Measurements from ENCODE around the gene OR52A5.

OR52A5 gene

GRCh38 chr11:5115339-5115738 is 22.8 kb downstream of the OR52A5 start:
- DNase-seq, result no peak

GRCh38 chr11:5107285-5107684 is 30.9 kb downstream of the OR52A5 start:
- no peak for DNase-seq

- DNase-seq, result no peak
Observed at GRCh38 chr11:5103066-5103465, 35.1 kb downstream of the OR52A5 start.

- DNase-seq, result no peak
Observed at GRCh38 chr11:5102246-5102645, 35.9 kb downstream of the OR52A5 start.

- DNase-seq, result no peak
Observed at GRCh38 chr11:5096011-5096410, 42.1 kb downstream of the OR52A5 start.

GRCh38 chr11:5092821-5093585 is 45.2 kb downstream of the OR52A5 start:
- DNase-seq, result no peak

GRCh38 chr11:5090668-5091067 is 47.5 kb downstream of the OR52A5 start:
- DNase-seq, result no peak

- no peak for DNase-seq
Observed at GRCh38 chr11:5088556-5088955, 49.6 kb downstream of the OR52A5 start.

- no peak for DNase-seq
Observed at GRCh38 chr11:5083602-5084001, 54.6 kb downstream of the OR52A5 start.

GRCh38 chr11:5081405-5081804 is 56.8 kb downstream of the OR52A5 start:
- DNase-seq, result no peak

All from inflammatory macrophage treated with lipopolysaccharide for 1 hour (primary cell).